ENCODE results near the gene ATP2A1.

The ATP2A1 gene

DNA sequence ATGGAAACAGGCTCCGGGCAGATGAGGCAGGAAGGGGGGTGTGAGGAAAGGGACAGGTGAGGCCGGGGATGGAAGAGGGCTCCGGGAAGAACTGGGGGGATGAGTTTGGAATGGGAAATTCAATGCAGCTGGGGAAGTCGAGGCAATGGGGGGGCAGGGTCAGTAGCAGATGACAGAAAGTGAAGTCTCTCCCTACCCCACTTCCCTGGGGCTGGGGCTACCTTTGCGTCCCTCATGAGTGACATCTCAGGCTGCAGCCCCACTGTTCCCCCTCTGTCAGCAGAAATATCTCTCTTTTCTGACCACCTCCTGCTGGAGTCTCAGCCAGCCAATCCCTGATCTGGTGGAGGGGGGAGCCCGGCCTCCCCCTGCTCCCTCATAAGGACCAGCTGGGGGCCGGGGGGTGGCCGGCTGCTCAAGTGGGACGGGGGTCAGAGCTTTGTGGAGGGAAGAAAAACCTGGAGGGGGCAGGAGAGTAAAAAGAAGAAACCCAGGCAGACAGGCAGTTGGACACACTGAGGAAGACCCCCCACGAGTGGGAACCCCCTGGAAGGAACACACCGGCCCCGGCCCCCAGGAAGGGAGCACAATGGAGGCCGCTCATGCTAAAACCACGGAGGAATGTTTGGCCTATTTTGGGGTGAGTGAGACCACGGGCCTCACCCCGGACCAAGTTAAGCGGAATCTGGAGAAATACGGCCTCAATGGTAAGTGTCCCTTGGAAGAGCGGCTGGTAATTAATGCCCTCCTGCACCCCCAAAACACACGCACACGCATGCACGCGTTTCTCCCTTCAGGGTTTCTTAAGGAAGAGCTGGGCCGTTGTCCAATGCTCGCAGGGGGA is at the start of gene ATP2A1:
Gene ATP2A1 (plus strand): TSS at position 406 of the 844 bp plus-strand sequence. CDS start 184 bp downstream, at position 590.
- no peak for DNase-seq (ENCODE audit: low read depth, low spot score)

DNA sequence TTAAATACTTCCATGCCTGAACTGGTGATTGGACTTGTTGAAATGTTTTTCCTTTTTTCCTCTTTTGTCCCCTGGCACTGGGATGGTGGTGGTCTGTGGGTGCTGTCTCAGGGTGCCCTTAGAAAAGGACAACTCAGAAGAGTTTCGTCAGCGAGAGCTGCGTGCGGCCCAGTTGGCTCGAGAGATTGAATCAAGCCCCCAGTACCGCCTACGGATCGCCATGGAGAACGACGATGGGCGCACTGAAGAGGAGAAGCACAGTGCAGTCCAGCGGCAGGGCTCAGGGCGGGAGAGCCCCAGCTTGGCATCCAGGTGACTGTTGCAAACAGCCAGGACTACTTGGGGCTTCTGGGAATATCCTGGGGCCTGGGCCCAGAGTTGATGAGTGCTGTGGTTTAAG is 48.5 kb upstream of the ATP2A1 start:
- DNase-seq (ENCODE audit: low read depth, low spot score) = no peak

DNA sequence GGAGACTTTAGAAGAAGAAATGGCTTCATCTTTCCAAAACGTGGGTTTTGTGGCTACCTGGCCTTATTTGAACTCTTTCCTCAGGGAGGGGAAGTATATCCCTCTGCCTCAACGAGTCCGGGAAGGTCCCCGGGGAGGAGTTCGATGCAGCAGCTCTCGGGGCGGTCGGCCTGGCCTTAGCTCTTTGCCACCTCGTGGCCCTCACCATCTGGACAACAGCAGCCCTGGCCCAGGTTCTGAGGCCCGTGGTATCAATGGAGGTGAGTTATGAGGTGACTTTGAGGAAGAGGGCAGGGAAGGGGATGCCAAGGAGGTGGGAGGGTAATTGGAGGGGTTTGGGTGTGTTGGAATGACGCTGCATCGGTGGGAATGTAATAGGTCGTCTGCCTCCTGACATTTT is 47.8 kb upstream of the ATP2A1 start:
- DNase-seq (ENCODE audit: low read depth, low spot score) = no peak

DNA sequence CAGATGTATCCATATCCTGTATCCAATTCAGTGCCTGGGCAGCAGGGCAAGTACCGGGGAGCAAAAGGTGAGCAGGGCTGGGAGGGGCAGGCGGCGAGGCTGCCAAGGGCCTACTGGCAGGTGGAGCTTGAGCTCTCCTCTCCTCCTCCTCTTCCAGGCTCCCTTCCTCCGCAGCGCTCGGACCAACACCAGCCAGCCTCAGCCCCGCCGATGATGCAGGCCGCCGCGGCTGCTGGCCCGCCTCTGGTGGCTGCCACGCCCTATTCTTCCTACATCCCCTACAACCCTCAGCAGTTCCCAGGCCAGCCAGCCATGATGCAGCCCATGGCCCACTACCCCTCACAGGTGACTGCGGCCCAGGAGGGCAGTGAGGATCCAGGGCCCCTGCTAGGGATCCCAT is 43.9 kb upstream of the ATP2A1 start:
- no peak for DNase-seq (ENCODE audit: low read depth, low spot score)

DNA sequence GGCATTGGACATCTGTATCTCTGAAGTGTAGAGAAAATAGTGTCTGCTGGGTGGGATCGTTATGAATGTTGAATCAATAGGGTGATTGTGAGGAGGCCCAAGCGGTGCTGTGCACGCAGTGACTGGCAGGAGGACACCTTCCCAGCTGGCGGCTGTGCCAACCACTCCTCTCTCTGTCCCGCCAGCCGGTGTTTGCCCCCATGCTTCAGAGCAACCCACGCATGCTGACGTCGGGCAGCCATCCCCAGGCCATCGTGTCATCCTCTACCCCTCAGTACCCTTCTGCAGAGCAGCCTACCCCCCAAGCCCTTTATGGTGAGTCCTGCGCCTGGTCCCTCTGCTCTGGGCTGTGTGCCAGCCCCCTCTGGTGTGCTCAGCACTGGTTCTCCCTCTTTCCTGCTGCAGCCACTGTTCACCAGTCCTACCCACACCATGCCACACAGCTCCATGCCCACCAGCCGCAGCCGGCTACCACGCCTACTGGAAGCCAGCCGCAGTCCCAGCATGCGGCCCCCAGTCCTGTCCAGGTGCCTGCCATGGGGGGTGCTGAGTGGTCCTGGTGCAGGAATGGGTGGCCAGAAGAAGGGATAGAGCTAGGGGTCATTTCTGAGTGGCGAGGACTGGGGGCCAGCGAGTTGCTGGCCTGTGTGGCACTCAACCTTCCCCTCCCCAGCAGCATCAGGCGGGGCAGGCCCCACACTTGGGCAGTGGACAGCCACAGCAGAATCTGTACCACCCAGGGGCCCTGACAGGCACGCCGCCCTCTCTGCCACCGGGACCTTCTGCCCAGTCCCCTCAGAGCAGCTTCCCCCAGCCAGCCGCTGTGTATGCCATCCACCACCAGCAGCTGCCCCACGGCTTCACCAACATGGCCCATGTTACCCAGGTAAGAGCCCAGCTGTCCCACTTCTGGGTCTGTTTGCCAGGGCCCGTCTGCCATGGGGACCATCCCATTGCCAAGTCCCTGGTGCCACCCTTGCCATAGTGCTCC is 43.1 kb upstream of the ATP2A1 start:
- DNase-seq (ENCODE audit: low read depth, low spot score) = no peak

DNA sequence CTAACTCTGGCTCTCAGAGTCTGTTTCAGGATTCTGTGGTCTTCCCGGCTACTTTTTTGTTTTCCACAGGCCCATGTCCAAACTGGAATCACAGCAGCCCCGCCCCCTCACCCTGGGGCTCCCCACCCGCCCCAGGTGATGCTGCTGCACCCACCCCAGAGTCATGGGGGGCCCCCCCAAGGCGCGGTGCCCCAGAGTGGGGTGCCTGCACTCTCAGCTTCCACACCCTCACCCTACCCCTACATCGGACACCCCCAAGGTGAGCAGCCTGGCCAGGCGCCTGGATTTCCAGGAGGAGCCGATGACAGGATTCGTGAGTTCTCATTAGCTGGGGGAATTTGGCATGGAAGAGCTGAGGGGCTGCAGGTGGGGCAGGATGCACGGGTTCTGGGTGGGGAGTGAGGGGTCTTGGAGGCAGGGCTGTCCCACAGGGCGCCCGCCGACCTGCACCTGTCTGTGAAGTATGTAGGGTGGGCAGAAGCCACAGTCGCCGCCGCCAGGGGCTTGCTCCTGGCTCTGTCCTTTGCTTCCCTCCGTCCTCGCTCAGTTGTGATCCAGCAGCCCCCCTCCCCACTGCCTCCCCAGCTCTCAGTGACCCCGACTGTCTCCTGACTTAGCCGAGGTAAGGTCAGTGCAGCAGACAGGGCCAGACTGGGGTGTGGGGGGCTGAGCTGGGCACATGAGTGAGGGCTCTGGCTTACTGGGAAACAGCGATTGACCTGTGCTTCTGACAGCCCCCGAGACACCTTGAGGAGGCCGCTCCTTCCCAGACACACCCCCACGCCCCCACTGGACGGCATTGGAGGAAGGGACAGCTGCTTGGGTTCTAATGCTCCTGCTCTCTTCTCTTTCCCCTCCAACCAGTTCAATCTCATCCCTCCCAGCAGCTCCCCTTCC is 42.2 kb upstream of the ATP2A1 start:
- DNase-seq (ENCODE audit: low read depth, low spot score) = no peak

DNA sequence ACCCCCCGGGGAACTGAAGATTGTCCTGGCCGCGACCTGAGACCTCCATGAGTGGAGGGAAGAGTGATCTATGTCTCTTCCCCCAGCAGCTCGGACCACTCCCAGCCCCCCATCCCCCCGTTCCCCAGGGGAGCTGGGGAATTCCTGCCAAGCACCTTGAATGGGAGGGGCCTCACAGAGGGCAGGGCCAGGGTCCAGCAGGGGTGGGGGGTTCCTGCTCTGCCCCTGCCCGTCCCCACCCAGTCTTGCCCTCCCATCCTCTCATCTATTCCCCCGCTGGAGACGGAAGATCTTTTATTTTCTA is 41.6 kb upstream of the ATP2A1 start:
- no peak for DNase-seq (ENCODE audit: low read depth, low spot score)

DNA sequence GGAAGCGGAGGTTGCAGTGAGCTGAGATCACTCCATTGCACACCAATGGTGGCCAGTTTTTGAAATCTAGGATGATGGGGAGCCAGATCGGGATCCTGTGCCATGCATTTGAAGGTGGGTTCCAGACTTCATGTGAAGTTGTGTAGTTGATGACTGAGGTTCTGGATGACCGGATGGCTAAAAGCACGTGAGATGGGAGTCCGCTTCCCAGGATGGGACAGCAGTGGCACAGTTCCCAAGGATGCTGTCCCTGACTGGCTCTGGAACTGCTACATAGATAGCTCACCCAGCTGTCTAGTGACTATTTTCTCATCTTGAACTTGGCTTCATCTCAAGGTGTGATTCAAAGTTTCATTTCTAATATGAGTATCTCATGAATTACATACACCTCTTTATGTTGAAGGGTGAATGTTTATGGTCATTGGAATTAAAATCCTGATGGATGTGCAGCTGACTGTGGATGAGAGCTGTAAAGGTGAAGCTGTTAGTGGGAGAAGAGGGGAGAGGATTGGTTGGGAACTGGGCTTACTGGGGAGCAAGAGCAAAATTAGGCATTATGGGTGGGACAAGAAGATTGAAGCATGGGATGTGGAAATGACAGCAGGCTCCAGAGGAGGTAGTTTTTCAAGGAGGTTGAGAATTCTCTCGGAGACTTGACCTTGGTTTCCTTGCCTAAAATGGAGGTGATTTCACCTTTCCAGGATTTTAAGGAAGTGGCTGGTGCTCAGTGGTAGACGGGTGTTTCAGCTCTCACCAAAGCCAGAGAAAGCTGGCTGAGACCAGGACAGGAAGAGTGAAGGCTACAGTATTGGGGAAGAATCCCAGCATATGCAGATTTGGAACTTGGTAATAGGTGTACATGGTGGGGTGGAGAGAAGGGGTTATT is 40.4 kb upstream of the ATP2A1 start:
- DNase-seq (ENCODE audit: low read depth, low spot score) = no peak

DNA sequence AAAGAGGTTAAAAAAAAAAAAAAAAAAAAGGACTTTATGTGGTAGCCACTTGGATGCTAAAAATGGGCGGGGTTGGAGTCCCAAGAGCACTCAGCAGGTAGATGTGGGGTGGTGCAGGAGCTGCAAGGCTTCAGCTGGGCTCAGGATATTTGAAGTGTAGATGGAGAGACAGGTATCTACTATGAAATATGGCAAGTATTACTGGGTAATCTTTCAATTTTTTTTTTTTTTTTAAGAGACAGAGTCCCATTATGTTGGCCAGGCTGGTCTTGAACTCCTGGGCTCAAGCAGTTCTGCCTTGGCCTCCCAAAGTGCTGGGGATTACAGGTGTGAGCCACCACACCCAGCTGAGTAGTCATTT is 39.8 kb upstream of the ATP2A1 start:
- DNase-seq (ENCODE audit: low read depth, low spot score) = no peak

DNA sequence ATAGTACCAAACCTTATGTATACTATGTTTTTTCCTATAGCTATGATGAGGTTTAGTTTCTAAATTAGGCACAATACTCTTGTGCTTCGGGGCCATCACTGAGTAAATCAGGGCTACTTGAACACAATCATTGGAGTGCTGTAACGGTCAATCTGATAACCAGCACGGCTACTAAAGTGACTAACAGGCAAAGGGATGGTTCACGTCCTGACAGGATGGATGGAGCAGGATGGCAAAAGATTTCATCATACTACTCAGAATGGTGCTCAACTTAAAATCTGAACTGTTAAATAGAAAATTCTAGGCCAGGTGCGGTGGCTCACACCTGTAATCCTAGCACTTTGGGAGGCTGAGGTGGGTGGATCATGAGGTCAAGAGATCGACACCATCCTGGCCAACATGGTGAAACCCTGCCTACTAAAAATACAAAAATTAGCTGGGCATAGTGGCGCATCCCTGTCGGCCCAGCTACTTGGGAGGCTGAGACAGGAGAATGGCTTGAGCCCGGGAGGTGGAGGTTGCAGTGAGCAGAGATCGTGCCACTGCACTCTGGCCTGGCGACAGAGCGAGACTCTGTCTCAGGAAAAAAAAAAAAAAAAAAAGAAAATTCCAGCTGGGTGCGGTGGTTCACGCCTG is 39.2 kb upstream of the ATP2A1 start:
- DNase-seq (ENCODE audit: low read depth, low spot score) = no peak

DNA sequence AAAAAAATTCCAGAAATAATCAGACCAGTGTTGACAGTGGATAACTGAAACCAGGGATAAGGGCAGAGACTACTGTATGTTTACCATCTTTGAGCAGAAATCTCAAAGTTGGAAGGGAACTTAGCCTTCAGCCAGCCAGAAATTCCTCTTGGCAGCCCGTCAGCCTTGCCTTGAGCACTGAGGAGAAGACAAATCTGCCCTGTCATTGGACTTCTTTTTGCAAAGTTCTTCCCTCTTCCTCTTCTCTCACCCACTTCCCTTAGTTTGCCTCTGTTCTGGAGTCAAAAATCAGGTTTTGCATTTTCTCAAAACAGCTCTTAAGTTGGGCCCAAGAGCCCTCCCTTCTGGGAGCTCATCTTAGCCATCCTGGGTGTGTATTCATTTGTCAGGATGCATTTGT is 38.4 kb upstream of the ATP2A1 start:
- no peak for DNase-seq (ENCODE audit: low read depth, low spot score)

DNA sequence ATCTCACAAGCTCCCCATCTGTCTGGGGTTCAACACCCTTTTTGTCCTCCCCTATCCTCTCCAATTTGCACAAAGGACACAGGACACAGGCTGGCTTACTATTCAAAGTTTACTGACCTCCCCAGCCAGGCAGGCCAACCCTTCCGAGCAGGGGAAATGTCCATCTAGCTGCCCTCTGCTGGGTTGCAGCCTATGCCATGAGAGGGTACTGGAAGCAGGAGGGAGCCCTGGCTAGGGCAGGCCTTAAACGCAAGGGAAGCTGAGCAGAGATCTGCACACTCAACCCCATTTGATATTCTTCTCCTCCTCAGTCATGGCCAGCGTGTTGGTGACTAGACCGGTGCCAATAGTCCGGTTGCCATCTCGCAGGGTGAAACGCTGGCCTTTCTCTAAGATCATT is 35.6 kb upstream of the ATP2A1 start:
- DNase-seq (ENCODE audit: low read depth, low spot score) = no peak

DNA sequence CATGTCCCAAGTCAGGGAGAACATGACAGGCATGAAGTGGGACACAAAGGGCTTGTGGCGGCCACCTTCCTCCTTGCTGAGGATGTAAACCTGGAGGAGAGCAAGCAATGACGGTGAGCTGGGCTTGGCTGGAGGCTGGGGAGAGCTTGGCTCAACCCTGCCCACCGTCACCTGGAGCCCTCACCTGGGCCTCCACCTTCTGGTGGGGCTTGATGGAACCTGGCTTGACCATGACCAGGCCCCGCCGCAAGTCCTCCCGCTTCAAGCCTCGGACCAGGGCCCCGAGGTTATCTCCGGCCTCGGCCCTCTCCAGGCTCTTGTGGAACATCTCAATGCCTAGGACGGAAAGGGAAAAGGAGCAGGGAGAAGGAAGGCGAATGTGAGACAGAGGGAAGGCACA is 34.5 kb upstream of the ATP2A1 start:
- DNase-seq (ENCODE audit: low read depth, low spot score) = no peak

DNA sequence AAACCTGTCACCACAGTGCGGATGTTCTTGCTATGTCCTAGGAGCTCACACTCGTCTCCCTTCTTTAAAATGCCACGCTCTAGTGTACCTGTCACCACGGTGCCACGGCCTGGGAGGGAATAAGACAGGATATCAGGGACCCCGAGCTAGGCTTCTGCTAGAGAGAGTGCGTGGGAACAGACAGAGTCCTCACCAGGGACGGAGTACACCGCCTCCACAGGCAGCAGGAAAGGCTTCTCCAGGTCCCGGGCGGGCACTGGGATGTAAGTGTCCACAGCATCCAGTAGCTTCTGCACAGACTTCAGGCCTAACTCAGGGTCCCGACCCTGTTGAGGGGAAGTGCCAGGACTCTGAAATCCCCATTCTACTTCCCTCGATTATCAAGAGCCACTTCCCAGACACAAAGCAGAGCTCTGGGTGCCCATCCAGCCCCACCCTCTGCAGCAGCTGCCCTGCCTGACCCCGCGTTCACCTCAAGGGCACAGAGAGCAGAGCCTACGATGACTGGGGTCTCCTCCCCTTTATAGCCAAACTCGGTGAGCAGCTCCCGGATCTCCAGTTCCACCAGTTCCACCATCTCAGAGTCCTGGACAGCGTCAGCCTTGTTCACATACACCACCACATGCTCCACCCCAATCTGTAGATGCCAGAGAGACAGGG is 33.9 kb upstream of the ATP2A1 start:
- DNase-seq (ENCODE audit: low read depth, low spot score) = no peak

DNA sequence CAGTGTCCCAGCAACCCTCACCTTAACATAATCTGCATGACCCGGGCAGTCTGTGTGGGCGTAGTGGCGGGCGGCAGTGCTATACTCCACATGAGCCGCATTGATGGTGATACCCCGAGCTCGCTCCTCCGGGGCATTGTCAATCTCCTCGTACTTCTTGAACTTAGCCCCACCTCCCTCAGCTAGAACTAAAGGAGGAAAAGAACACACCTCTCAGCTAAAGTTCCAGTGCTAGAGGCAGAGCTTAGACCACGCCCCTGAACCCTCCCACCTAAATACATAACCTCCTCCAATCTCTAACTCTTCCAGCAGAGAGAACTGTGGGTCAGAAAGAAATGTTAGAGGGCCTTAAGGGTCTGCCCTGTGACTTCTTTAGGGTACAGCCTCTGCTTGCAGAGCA is 33.0 kb upstream of the ATP2A1 start:
- no peak for DNase-seq (ENCODE audit: low read depth, low spot score)

DNA sequence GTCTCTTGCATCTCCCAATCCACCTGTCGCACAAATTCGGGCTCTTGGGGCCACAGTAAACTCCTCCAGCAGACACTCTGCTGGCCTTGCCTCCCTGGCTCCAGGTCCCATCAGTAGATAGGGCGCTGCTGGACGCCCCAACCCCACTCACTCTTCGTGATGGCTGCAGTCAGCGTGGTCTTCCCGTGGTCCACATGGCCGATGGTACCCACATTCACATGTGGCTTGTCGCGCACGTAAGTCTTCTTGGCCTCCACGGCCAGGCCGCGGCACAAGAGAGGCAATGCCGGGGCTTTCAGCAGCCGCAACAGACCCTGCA is 32.6 kb upstream of the ATP2A1 start:
- no peak for DNase-seq (ENCODE audit: low read depth, low spot score)

DNA sequence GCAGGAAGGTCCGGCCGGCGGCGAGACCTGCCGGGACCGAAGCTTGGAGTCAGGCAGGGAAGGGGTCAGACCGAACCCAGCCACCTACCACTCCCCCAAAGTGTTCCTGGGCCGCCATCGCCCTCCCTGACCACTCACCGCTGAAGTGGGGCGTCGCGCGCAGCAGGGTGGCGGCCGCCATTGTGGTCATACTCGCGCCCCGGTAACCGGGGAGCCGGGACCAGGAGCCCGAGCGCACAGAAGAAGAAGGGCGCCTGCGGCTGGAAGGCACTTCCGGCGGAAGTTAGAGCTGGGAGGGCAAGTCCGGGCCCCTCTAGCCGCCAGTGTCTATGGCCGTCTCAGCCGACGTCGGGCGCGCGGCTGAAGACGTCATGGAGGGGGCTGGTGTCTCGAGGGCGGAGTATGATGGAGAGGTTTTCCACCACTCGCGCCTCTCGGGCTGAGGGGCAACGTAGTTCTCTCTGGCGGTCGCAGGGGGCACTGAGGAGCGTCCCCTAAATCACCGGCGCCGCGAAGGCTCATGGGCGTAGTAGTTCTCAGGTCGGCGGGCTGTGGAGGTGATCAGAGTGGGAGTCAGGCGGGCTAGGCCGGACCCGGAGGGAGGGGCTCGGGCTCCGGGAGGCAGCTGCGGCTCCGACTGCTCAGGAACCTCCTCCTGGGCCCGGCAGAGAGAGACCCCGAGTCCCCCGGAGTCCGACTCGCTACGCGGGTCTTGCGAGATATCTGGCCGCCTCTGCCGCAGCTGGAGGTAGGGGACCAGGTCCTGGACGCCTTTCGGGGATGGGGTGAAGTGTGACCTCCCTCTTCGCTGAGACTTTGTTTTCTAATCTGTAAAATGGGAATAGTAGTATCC is 32.0 kb upstream of the ATP2A1 start, which contains the start of gene TUFM:
Gene TUFM (minus strand): TSS at position 269 of the 853 bp plus-strand sequence. CDS start 79 bp downstream, at position 190.
- peak; percentile 98 for DNase-seq (ENCODE audit: low read depth, low spot score)

DNA sequence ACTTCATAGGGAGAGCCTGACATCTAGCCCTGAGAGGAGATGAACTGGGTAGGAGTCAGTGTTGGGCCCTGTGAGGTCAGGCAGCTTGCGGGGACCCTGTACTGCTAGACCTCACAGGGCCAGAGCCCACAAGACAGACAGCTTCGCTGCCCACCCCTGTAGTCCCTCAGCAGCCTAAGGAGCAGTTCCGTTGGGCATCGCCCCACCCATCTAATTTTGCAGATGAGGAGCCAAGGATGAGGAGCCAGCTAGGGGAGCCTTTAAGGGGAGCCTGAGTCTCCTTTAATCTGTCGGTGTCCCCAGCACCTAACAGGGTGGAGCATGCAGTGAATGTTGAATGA is 31.4 kb upstream of the ATP2A1 start:
- DNase-seq (ENCODE audit: low read depth, low spot score) = no peak

DNA sequence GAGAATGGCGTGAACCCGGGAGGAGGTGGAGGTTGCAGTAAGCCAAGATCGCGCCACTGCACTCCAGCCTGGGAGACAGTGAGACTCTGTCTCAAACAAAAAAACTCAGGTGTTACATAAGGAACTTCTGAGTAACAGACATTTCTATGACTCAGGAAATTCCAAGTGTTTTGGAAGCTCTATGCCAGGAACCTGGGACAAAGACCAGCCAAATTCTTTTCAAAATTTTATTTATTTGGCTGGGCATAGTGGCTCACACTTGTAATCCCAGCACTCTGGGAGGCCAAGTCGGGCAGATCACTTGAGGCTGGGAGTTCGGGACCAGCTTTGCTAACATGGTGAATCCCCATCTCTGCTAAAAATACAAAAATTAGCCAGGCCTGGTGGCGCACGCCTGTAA is 19.9 kb upstream of the ATP2A1 start:
- DNase-seq (ENCODE audit: low read depth, low spot score) = no peak

All from brain pericyte (primary cell).